ENCODE results near the gene ZNF500. TPM values are rescaled to one million over a fixed set of nuclear protein-coding genes. Genes with fewer than 3 reads are reported as not detected.

ZNF500 gene
- total RNA-seq, 1 donor from 2014 or later = 14.6 TPM

- Mint-ChIP-seq H3K4me1 (ENCODE audit: low read depth, unreplicated experiment) (peaks cover 10% of the 10 kb centered on the region), H3K9me3 (ENCODE audit: unreplicated experiment) (no peaks in the 10 kb centered on the region), H3K27ac (ENCODE audit: unreplicated experiment) (no peak overlapping the region), H3K36me3 (ENCODE audit: low read depth, unreplicated experiment) (peaks cover 10% of the 10 kb centered on the region), H3K27me3 (ENCODE audit: low read depth, unreplicated experiment) (no peaks in the 10 kb centered on the region), H3K4me3 (ENCODE audit: unreplicated experiment) (no peak overlapping the region)
- no peak overlapping the region for H3K27ac ChIP-seq (ENCODE audit: low read depth, low read length)
- no peak overlapping the region for H3K4me3 ChIP-seq (ENCODE audit: insufficient read depth, low read depth, low read length)
- H3K27me3 ChIP-seq (ENCODE audit: insufficient read depth, low read length) = no peaks in the 10 kb centered on the region
- no peak overlapping the region for H3K9ac ChIP-seq (ENCODE audit: low read length)
- H3K4me1 ChIP-seq (ENCODE audit: insufficient read depth, low read length) = peaks cover 5% of the 10 kb centered on the region
- no peak overlapping the region for H3K4me2 ChIP-seq (ENCODE audit: low read length)
- H3K79me2 ChIP-seq (ENCODE audit: insufficient read depth, low read length) = peaks cover 16% of the 10 kb centered on the region
- H3K9me3 ChIP-seq (ENCODE audit: insufficient read depth, low read depth, low read length) = no peaks in the 10 kb centered on the region
- H4K20me1 ChIP-seq (ENCODE audit: insufficient read depth, low read length) = peaks cover 25% of the 10 kb centered on the region
- no peak overlapping the region for H2AFZ ChIP-seq (ENCODE audit: low read depth, low read length)
- peaks cover 21% of the 10 kb centered on the region for H3K36me3 ChIP-seq (ENCODE audit: insufficient read depth, low read length)
- no peak for FAIRE-seq
- no peak for DNase-seq (ENCODE audit: low read depth)
- TF ChIP-seq EZH2 (IDR thresholded peaks at IDR 0.05; ENCODE audit: insufficient read depth, low read length) (no peak), CTCF (IDR thresholded peaks at IDR 0.05; ENCODE audit: insufficient read depth, low read depth, low read length) (no peak)
Measured at GRCh38 chr16:4698321-4699045, 68.5 kb downstream of the ZNF500 start.

Other genes starting within 250 kb of the ZNF500 start
- gene CDIP1, start 228.4 kb downstream of the ZNF500 start, total RNA-seq = 56.9 and 64.7 TPM in 2 replicates
- gene C16orf96, start 210.8 kb downstream of the ZNF500 start, total RNA-seq = 0.20 and 0.38 TPM in 2 replicates
- gene UBALD1, start 152.3 kb downstream of the ZNF500 start, total RNA-seq = 49.8 and 53.0 TPM in 2 replicates
- gene MGRN1, start 142.3 kb downstream of the ZNF500 start, total RNA-seq = 89.0 and 91.5 TPM in 2 replicates
- gene NUDT16L1, start 73.6 kb downstream of the ZNF500 start, total RNA-seq = 42.2 and 43.6 TPM in 2 replicates
- gene ANKS3, start 32.9 kb downstream of the ZNF500 start, total RNA-seq = 23.7 and 27.2 TPM in 2 replicates
- 2.7 and 2.9 TPM in 2 replicates for gene DNAAF8, start 32.6 kb downstream of the ZNF500 start, total RNA-seq
- 4.4 and 5.9 TPM in 2 replicates for gene SEPTIN12, start 21.2 kb upstream of the ZNF500 start, total RNA-seq
- not detected in 2 replicates for gene SMIM22, start 28.2 kb upstream of the ZNF500 start, total RNA-seq
- gene ROGDI, start 35.5 kb upstream of the ZNF500 start, total RNA-seq = 33.6 and 38.0 TPM in 2 replicates
- 69.9 and 77.8 TPM in 2 replicates for gene GLYR1, start 80.1 kb upstream of the ZNF500 start, total RNA-seq
- gene UBN1, start 80.3 kb upstream of the ZNF500 start, total RNA-seq = 42.9 and 45.3 TPM in 2 replicates
- 5.8 and 12.3 TPM in 2 replicates for gene PPL, start 170.0 kb upstream of the ZNF500 start, total RNA-seq
- 0.12 and 0.32 TPM in 2 replicates for gene SEC14L5, start 191.2 kb upstream of the ZNF500 start, total RNA-seq

Measured in astrocyte (in vitro differentiated cells and primary cell).